OCI-LY1 (cell line): ENCODE measurements around the gene SCRG1.

Experiments
- EZH2 ChIP-seq: fragments of 200-600 bp; sonication (generic), shearing (Covaris generic); IDR thresholded peaks from 2 replicates; pipeline ENCODE4 v1.8.0; 2017; ENCODE audit warnings: borderline replicate concordance, mixed run types, mild to moderate bottlenecking, antibody characterized with exemption, low read length, moderate library complexity, mixed read lengths
- TF ChIP-seq, protein P1 (sequence below): fragments of 200-600 bp; sonication (generic), shearing (Covaris generic); IDR thresholded peaks from 2 replicates; pipeline ENCODE4 v1.5.1; 2017; ENCODE audit warnings: mild to moderate bottlenecking, antibody characterized with exemption, low read length, moderate library complexity, mixed read lengths

DNA sequence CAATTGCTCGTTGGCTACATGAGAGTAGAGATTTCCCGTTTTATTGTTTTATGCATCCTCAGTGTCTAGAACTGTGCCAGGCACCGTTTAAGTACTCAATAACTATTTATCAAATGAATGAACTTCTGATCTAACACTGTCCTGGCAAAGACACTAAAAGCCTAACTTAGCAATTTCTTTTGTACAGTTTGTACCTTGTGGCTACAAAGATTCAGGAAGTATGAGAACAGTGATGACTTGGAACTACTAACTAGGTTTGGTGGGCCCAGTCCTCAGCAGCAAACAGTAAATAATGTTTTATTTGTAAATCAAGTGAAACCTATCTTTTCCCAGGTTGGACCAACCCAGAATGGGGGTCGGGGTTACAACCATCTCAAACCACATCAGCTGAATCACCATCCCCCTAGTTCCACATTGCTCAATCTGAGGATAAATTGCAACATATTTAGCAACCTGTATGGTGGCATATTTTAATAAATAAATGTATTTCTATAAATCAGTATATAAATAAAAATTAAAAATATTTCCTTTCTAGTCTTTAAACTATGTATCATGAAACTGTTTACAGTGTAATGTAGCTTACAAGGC lies 12.3 kb upstream of the SCRG1 start:
- TF ChIP-seq EZH2 = no peak
- TF ChIP-seq, protein P1, sequence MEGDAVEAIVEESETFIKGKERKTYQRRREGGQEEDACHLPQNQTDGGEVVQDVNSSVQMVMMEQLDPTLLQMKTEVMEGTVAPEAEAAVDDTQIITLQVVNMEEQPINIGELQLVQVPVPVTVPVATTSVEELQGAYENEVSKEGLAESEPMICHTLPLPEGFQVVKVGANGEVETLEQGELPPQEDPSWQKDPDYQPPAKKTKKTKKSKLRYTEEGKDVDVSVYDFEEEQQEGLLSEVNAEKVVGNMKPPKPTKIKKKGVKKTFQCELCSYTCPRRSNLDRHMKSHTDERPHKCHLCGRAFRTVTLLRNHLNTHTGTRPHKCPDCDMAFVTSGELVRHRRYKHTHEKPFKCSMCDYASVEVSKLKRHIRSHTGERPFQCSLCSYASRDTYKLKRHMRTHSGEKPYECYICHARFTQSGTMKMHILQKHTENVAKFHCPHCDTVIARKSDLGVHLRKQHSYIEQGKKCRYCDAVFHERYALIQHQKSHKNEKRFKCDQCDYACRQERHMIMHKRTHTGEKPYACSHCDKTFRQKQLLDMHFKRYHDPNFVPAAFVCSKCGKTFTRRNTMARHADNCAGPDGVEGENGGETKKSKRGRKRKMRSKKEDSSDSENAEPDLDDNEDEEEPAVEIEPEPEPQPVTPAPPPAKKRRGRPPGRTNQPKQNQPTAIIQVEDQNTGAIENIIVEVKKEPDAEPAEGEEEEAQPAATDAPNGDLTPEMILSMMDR = no peak
